ENCODE data around the gene SRRM3. TPM values are rescaled to one million over a fixed set of nuclear protein-coding genes. Genes with fewer than 3 reads are reported as not detected.
"Not testable (repeated sequence)": the region's sequence is repeated elsewhere in the genome, so short reads cannot be mapped to it uniquely, and the experiment has no call there.

The SRRM3 gene
- polyA plus RNA-seq, 1 of the 3 experiments (the other 2 are of a cell fraction), result 2.7 TPM

DNA sequence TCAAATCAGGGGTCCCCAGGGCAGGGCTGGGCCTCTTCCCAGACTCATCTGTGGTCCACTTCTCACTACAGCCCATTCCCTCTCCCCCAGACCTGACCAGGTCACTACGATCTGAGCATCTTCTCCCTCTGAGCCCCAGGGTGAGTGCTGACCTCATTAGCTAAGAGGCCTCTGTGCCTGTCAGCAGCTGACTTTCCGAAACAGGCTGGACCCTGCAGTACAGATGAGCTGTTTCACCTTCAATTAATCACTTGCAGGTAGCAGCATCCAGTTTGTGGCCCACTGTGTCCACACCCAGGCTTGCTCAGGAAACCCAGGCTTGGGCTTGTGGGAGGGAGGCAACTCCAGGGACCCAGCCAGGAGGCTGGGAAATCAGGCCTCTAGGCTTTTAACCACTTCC lies 24.3 kb downstream of the SRRM3 start:
- Histone ChIP-seq H4K20me1 (ENCODE audit: insufficient read depth) (no peaks in the 10 kb centered on the region), H3K9me2 (no peaks in the 10 kb centered on the region), H3K9me3 (no peaks in the 10 kb centered on the region), H3K36me3 (replicated peaks in 1 of 2; ENCODE audit: control insufficient read depth in 1 of 2, insufficient read depth in 2 of 2, low read length in 1 of 2) (no peaks in the 10 kb centered on the region), H3K4me3 (ENCODE audit: low read depth in 2 of 2, low read length in 1 of 2) (no peak overlapping the region), H3K79me2 (ENCODE audit: insufficient read depth) (no peaks in the 10 kb centered on the region), H3K9ac (no peak overlapping the region), H3K27me3 (ENCODE audit: insufficient read depth) (peaks cover 8% of the 10 kb centered on the region; the same call in 1 of the 2 replicates), H3K4me1 (ENCODE audit: control insufficient read depth in 1 of 2, insufficient read depth in 2 of 2, low read depth in 1 of 2, low read length in 1 of 2) (peaks cover 0 to 9% of the 10 kb centered on the region in 2 experiments; a peak in 1 of 4 replicates), H3K27ac (ENCODE audit: low read depth in 2 of 2, low read length in 1 of 2) (no peak overlapping the region; a peak in 1 of 4 replicates), H3K4me2 (no peak overlapping the region), H2AFZ (ENCODE audit: low read depth) (no peak overlapping the region), H3F3A (replicated peaks; ENCODE audit: insufficient read depth) (no peaks in the 10 kb centered on the region)
- ChIA-PET CTCF (interaction anchor here (0.9 to 17.5 kb wide), 5 partner anchors 22 to 48 kb away, joined by 3 to 139 read pairs (median 27); partner anchors contain the start of gene SRRM3), POLR2A (interaction anchor here (0.6 to 1.1 kb wide), 2 partner anchors 9 to 27 kb away, joined by 4 to 5 read pairs; no protein-coding TSS in a partner anchor)
- DNase-seq, result peak; percentile 64
- TF ChIP-seq NRF1 (IDR thresholded peaks at IDR 0.05; ENCODE audit: low read depth, low read length) (no peak), CHD2 (IDR thresholded peaks at IDR 0.05; ENCODE audit: low read length, partially characterized antibody) (no peak), EZH2phosphoT487 (IDR thresholded peaks at IDR 0.05; ENCODE audit: borderline replicate concordance, low read depth) (no peak), GABPA (IDR thresholded peaks at IDR 0.05; ENCODE audit: low read depth) (no peak), TCF12 (IDR thresholded peaks at IDR 0.05) (no peak), ELF1 (IDR thresholded peaks at IDR 0.05) (no peak), RCOR1 (IDR thresholded peaks at IDR 0.05; ENCODE audit: low read length) (no peak), SMC3 (IDR thresholded peaks at IDR 0.05; ENCODE audit: low read depth, low read length) (no peak), RAD21 (IDR thresholded peaks at IDR 0.05; ENCODE audit: low read length) (no peak)
- TF ChIP-seq, protein P1, sequence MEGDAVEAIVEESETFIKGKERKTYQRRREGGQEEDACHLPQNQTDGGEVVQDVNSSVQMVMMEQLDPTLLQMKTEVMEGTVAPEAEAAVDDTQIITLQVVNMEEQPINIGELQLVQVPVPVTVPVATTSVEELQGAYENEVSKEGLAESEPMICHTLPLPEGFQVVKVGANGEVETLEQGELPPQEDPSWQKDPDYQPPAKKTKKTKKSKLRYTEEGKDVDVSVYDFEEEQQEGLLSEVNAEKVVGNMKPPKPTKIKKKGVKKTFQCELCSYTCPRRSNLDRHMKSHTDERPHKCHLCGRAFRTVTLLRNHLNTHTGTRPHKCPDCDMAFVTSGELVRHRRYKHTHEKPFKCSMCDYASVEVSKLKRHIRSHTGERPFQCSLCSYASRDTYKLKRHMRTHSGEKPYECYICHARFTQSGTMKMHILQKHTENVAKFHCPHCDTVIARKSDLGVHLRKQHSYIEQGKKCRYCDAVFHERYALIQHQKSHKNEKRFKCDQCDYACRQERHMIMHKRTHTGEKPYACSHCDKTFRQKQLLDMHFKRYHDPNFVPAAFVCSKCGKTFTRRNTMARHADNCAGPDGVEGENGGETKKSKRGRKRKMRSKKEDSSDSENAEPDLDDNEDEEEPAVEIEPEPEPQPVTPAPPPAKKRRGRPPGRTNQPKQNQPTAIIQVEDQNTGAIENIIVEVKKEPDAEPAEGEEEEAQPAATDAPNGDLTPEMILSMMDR (IDR thresholded peaks at IDR 0.05), result no peak
- TF ChIP-seq, protein P2, sequence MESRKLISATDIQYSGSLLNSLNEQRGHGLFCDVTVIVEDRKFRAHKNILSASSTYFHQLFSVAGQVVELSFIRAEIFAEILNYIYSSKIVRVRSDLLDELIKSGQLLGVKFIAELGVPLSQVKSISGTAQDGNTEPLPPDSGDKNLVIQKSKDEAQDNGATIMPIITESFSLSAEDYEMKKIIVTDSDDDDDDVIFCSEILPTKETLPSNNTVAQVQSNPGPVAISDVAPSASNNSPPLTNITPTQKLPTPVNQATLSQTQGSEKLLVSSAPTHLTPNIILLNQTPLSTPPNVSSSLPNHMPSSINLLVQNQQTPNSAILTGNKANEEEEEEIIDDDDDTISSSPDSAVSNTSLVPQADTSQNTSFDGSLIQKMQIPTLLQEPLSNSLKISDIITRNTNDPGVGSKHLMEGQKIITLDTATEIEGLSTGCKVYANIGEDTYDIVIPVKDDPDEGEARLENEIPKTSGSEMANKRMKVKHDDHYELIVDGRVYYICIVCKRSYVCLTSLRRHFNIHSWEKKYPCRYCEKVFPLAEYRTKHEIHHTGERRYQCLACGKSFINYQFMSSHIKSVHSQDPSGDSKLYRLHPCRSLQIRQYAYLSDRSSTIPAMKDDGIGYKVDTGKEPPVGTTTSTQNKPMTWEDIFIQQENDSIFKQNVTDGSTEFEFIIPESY (IDR thresholded peaks at IDR 0.05; ENCODE audit: borderline replicate concordance, low read depth), result no peak
- TF ChIP-seq, protein P3, sequence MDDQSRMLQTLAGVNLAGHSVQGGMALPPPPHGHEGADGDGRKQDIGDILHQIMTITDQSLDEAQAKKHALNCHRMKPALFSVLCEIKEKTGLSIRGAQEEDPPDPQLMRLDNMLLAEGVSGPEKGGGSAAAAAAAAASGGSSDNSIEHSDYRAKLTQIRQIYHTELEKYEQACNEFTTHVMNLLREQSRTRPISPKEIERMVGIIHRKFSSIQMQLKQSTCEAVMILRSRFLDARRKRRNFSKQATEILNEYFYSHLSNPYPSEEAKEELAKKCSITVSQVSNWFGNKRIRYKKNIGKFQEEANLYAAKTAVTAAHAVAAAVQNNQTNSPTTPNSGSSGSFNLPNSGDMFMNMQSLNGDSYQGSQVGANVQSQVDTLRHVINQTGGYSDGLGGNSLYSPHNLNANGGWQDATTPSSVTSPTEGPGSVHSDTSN (IDR thresholded peaks at IDR 0.05), result no peak
- TF ChIP-seq, protein P4, sequence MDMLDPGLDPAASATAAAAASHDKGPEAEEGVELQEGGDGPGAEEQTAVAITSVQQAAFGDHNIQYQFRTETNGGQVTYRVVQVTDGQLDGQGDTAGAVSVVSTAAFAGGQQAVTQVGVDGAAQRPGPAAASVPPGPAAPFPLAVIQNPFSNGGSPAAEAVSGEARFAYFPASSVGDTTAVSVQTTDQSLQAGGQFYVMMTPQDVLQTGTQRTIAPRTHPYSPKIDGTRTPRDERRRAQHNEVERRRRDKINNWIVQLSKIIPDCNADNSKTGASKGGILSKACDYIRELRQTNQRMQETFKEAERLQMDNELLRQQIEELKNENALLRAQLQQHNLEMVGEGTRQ (IDR thresholded peaks at IDR 0.05; ENCODE audit: borderline replicate concordance, low read depth, low read length), result no peak
- 14% methylated on average over 2 of the region's 2 CpGs for WGBS (ENCODE audit: low lambda C conversion rate)

DNA sequence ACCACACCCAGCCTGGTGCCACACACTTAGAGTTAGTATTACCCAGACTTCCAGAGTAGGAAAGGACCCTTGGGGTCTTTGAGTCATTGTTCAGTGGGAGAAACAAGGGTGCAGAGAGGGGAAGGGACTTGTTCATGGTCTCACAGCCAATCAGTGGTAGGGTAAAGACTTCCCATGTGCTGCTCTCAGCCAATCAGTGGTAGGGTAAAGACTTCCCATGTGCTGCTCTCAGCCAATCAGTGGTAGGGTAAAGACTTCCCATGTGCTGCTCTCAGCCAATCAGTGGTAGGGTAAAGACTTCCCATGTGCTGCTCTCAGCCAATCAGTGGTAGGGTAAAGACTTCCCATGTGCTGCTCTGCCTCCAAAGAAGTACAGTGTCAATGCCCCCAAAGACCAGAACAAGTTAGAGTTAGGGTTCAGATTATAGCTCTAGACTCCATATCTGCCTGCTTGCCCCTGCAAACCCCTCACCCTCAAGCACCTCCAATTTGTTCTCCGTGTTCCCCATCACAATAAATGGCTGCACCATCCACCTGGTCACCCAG lies 25.3 kb downstream of the SRRM3 start:
- not testable (repeated sequence) for DNase-seq; H3K36me3 ChIP-seq (replicated peaks in 1 of 2; ENCODE audit: control insufficient read depth in 1 of 2, insufficient read depth in 2 of 2, low read length in 1 of 2); H3K4me3 ChIP-seq (ENCODE audit: low read depth in 2 of 2, low read length in 1 of 2); H3K9ac ChIP-seq; H3K9me3 ChIP-seq; H2AFZ ChIP-seq (ENCODE audit: low read depth); H3K4me2 ChIP-seq; H3K27ac ChIP-seq (ENCODE audit: low read depth in 2 of 2, low read length in 1 of 2); H3K9me2 ChIP-seq; H4K20me1 ChIP-seq (ENCODE audit: insufficient read depth); H3F3A ChIP-seq (replicated peaks; ENCODE audit: insufficient read depth); H3K79me2 ChIP-seq (ENCODE audit: insufficient read depth); H3K27me3 ChIP-seq (ENCODE audit: insufficient read depth); H3K4me1 ChIP-seq (ENCODE audit: control insufficient read depth in 1 of 2, insufficient read depth in 2 of 2, low read depth in 1 of 2, low read length in 1 of 2)
- WGBS (ENCODE audit: low lambda C conversion rate), result 29% methylated on average over 1 of the region's 1 CpG
- ChIA-PET POLR2A (interaction anchor here (1.1 kb wide), 1 partner anchor 8 kb away, joined by 5 read pairs; no protein-coding TSS in a partner anchor), CTCF (interaction anchor here (0.9 to 17.5 kb wide), 5 partner anchors 23 to 49 kb away, joined by 3 to 139 read pairs (median 11); partner anchors contain the start of gene SRRM3)
